ENCODE measurements around the gene C2CD3.
A peak's percentile ranks its signal among the peaks of the same experiment; 100 is the strongest.
"Not testable (repeated sequence)": the region's sequence is repeated elsewhere in the genome, so short reads cannot be mapped to it uniquely, and the experiment has no call there.

Gene C2CD3

DNA sequence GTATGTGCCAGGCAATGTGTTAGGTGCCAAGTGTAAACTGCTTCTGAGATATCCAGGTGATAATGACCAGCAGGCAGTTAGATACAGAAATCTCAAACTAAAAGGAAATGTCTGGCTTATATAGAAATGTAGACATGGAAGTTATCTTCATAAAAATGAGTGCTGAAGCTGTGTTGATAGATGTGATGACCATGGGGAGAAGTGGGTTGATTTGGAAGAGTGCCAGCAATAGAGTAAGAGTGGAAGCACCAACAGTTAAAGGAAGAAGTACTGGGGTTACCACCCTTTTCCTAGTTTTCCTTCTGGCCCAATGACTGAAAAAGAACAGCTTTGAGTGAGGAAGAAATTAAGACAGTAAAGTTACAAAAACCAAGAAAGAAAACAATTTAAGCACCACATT is 68.5 kb downstream of the C2CD3 start:
- DNase-seq: no peak

DNA sequence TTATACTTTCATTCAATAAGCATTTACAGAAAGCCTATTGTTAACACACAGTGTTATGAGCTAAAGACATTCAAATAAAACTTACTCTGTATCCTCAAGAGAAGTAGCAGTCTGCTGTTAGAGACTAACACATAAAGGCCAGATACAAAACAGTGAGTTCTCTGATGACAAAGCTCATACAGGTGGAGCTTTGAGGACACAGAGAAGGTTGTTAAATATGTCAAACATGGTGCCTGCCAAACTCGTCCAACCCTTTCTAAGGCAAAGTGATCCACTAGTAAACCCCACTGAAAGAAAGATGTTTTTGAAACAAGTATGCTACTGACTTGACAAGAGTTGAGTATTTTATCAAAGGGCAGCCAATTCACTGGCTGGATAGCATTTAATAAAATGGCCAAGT is 70.1 kb downstream of the C2CD3 start:
- DNase-seq: no peak

DNA sequence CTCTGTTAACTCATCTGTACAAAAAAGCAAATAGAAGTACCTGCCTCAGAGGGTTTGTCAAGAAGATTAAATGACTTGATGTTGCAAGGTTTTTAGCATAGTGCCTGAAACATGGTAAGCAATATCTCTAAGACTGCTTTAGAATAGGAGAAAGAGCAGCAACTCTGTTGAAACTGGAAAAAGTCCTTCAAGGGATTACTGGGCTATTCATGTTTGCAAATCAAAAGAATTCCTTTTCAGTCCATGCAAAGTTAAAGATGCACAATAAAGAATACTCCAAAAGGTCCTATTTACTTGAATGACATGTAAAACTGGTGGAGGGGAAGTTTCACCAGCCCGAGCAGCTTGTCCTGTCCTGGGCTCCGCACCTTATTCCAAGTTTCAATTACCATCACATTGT is 70.6 kb downstream of the C2CD3 start:
- DNase-seq: no peak

DNA sequence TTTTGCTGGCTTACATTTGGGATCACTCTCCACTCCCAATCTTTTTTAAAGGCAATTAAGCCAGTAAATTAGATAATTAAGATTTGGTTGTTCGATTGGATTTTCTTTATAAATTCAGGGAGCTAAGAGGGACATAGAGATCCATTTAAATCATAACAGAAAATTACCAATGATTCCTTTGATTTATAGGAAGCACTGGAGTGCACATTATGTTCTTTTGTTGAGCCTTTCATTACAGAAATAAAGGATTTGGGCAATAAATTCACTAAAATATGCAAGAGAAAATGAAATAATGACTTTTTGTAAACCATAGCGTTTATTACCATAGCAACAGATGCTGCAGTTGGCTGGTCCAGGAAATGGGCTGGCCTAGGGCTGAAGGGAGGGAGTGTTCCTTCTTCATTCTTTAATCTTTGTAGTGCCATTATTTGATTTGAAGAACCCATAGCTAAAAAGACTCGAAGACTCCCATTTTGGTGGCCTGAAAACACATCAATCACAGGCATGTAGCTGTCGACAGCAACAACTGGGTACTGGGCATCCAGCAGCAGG is 73.0 kb downstream of the C2CD3 start:
- no peak for DNase-seq

DNA sequence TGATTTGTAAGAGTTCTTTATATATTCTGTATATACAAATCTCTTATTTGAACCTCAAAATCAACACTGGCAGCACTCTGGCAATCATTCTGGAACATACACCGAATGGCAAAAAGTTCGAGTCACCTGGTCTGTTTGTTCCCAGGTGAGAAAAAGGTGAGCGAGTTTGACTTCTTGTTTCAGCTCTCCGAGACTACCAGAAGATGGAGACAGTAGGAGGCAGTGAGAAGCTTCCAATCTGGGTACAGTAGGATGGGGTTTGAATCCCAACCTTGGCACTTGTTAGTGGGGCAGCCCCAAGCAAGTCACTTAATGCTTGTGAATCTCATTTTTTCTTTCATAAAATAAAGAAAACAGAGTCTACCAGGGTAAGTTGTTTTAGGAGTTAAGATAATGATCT is 76.4 kb downstream of the C2CD3 start:
- DNase-seq: no peak

DNA sequence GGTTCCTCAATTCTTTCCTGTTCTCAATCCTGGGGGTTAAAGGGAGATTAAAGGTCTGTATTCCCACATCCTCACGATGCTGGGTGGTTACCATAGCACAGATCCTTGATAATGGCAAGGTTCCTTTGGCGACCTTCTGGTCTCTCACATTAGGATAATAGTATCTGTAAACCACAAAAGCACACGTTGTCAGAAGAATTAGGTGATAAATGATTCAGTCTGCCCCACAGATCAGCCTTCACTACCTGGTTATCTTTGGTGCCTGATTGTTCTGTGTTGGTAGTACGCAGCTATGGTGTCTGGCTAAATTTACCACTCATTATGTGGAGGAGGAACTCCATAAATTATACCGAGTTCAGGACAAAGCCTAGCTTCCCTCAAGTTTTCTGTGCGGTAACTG is 78.4 kb downstream of the C2CD3 start:
- no peak for DNase-seq

DNA sequence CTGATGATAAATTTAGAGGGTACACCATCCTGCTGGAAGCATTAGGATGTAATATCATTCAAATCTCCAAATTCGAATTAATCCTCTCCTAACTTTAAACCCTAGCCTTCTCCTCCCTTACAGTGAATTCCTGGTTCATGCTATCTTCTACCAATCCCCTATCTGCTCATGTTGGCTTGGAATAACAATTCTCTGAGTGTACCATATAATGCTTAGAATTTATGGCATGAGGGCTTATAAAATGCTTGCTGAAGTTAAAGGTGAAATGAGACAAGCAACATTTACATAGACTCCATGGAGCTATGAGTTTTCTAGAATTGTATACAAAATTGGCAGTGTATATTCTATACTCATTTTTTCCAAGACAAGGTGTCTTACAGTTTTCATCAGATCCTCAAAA is 79.3 kb downstream of the C2CD3 start:
- no peak for DNase-seq

DNA sequence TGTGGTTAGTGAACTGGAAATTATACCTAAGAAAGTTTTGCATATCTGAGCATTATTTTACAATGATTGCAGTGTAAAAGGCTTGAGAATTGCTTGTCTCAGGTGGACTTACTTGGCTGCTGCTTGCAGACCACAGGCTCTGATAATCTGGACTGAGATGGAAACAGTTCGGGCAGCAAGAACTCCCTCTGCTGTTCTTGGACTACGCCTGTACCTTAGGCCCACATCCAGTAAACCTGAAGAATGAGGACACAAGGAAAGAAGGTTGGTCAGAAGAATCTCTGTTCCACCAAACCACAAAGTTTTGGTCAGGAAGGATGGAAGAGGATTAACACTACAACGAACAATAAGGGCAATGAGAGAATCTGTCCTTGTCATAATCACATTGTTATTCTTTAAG is 80.1 kb downstream of the C2CD3 start:
- DNase-seq: no peak

DNA sequence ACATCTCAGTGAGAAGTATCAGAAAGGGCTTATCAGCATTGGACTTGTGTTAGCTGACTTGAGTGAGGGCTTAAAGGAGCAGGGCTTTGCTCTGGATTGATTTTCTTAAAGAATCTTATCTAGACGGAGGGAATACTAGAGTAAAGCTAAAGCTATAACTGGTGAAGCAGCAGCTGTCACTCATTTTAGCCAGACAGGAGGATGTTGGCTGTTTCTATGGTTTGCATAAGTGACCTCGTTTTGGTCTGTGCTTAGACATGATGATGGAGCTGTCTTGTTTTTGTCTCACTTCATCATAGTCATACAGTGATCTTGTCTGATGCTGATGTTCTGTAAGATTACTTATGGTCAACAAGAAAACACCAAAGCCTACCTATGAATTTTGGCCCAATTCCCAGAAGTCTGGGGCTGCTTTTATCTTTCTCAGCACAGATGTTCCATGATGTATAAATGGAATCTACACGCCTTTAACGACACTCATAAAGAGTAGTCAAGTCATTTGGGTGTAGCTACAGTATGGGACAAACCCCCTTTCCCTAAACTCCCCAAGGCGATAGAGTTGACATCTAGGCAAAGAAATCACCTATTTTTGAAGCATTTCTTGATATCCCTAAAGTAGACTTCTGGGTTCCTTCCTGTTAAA is 84.4 kb downstream of the C2CD3 start:
- DNase-seq: no peak

DNA sequence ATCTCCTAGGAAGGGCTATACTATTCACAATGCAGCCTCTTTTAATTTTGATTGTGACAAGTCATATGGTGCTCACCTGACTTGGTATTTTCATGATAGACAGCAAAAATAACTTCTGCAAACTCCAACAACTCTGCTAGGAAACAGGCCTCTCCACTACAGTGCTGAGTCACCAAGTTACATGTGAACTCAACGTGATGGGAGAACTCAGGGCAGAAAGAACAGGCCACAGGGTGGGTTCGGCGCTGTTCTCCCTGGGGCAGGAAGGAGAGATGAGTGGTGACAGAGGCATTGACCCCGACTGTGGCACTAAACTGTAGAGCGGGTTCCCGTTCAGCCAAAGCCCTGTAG is 85.3 kb downstream of the C2CD3 start:
- peak in 1 of 2 donors; percentile 77 for DNase-seq

DNA sequence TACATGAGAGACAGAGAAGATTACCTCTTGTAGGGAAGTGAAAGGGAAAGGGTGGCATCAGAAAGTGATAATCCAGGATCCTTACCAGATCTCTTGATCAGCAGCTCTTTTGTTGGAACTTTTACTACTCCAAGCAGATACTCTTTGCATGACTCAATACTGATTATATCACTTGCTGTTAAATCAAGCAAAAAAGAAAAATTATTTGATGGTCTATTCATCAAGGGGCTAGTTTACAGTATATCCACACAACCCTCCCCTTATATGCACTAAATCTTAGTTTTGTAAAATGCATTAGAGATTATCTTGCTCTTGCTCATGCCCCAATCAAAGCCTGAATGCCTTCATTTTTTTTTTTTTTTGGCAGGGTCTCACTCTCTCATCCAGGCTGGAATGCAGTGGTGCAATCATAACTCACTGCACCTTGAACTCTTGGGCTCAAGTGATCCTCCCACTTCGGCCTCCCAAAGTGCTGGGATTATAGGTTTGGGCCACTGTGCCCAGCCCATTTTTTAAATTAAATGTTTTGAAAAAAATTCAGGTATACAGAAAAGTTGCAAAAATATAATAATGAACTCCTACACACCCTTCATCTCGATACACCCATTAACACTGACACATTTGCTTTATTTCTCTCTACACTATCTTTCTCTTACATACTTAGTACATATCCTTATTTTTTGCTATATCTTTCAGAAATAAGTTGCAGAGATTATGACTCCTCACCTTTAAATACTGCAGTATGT is 85.8 kb downstream of the C2CD3 start:
- DNase-seq: no peak

DNA sequence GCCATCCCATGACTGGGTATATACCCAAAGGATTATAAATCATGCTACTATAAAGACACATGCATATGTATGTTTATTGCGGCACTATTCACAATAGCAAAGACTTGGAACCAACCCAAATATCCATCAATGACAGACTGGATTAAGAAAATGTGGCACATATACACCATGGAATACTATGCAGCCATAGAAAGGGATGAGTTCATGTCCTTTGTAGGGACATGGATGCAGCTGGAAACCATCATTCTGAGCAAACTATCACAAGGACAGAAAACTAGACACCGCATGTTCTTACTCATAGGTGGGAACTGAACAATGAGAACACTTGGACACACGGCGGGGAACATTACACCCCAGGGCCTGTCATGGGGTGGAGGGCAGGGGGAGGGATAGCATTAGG is 86.9 kb downstream of the C2CD3 start:
- not testable (repeated sequence) for DNase-seq

DNA sequence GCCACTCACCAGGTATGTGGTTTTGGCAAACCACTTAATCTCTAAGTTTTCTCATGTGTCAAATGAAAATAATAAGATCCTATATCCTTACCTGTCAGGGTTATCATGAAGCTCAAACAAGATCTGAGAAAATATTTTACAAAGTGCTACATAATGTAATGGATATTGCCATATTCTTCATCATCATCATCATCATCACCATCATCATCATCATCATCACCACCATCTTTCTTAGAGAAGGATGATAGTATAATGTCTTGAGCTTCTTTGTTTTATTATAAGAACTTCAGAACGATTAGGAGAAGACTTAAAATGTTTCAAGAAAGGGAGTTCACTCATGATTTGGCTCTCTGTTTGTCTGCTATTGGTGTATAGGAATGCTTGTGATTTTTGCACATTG is 89.4 kb downstream of the C2CD3 start:
- DNase-seq: no peak

DNA sequence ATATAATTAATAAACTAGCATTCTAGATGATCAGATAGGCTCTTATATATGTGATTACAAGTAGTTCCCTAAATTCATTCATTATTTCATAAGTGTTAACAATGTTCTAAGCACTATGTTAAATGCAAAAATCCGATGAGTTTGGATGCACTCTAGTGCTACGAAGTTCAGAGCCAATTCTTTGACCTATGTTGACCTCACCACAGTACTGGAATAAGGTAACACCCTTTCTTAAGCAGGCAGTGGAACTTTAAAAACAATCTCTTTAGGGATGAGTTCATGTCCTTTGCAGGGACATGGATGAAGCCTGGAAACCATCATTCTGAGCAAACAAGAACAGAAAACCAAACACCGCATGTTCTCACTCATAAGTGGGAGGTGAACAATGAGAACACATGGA is 93.6 kb downstream of the C2CD3 start:
- DNase-seq: no peak

DNA sequence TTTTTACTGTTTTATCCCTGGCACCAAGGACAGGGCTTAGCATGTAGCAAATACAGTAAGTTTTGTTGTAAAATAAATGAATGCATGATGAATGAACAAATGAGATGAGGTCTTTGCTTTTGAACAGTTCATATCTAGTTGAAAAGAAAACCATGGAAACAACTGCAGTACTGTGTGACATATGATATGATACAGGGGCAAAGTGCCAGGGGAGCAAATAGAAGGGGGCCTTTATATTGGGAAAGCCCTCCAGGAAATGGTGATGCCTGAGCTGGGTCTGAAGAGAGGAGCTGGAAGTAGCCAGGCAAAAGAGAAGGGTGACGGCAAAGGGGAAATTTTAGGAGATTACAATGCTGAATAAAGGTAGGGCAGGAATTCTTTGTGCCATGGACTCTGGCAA is 98.1 kb downstream of the C2CD3 start:
- no peak for DNase-seq

DNA sequence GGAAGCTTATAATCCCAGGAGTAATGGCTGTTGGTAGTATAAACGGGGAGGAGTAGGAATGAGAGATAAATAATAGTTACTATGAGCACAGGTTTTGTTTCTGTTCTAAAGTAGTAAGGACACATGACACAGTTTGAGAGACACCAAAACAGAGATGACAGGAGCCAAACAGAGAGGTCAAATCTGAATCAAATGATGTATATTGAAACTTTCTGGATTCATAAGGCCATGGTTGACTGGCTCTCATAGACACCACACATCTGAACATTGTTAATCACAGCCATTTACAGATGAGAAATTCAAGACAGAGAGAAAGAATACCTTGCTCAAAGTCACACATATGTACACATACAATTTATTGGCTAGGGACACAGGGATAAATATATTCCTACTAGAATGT is 98.5 kb downstream of the C2CD3 start:
- no peak for DNase-seq

DNA sequence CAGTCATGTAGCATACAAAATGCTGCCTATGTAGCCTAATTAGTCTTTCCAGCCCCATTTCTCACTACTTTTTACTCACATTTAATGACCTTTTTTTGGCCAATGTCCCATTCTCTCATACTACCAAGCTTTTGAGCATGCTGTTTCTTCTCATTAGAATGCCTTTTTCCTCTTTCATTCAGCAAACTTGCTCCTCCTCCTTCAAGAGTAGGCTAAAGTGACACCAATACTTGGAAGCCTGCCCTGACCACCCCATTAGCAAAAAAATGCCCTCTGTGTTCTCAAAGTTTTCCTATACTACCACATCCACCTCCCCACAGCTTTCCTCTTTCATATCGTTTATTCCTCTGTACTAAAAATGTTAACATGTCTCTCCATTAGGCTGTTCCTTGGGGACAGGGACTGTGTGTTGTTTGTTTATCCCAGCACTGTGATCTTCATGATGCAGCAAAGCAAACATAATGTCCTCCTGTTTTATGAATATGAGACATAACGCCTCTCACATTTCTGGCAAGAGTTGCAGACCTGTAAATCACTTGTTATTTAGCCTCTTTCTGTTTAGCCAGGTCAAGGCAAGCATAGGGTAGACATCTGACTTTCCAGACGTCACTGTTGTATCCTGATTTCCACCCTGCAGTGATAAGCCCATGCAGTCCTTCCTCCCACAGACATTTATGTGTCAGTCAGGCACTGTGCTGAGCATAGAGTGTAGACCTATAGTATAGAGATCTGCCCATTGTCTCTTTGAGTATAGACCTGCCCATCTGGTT is 99.9 kb downstream of the C2CD3 start:
- no peak for DNase-seq

DNA sequence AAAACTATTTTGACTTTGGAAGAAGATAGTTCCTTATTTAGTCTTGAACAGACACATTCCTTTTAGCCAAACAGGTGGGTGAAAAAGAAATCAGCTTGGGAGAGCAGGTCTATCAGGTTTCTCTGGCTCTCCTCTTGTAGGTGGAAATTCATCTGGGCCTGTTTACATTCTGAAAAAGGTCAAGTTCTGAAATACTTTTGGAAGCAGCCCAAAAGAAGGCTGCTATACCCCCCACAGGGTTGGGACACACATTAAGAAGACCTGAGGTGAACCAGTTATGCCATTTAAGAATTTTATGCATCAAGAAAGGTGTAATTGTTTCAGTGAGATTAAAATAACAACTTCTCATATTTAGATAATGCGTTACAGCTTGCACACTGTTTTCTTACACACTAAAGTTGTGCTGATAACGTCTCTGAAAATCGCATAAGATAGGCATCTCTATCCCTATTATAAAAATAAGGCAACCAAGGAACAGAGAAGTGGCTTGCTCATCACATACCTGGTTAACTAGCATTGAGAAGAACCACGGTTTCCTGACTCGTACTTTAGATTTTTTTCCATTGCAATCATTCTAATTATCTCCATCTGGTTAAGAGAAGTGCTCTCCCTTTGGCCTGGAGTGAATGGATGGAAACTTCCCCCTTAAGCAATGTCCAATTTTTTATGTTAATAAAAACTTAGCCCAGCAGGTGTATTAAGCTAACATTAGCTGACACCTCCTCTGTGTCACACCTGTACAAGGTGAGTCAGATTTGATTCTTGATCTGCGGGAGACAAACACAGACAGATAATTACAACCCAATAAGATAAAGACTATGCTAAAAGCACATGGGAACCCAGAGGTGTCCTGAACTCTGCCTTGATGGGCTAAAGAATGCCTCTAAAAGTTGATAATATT is 101.4 kb downstream of the C2CD3 start:
- no peak for DNase-seq

DNA sequence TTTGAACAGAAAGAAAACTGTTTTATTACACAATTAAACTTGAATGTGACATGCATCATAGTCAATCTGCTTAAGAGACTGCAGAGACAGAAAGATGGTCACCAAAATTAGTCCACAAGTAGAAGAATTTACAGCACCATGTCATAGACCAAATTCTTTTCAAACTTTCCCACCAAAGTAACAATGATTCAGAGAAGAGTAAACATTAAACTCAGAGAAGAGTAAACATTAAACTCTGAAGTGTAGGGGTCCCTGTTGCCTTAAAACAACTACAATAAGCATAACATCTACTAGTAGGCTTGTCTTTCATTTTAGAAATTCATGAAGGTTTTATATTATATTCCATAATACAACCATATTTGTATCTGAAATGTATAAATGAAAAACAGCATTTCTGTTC is 104.1 kb downstream of the C2CD3 start:
- DNase-seq: not testable (repeated sequence)

DNA sequence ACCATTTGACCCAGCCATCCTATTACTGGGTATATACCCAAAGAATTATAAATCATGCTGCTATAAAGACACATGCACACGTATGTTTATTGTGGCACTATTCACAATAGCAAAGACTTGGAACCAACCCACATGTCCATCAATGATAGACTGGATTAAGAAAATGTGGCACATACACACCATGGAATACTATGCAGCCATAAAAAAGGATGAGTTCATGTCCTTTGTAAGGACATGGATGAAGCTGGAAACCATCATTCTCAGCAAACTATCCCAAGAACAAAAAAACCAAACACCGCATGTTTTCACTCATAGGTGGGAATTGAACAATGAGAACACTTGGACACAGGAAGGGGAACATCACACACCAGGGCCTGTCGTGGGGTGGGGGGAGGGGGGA is 105.3 kb downstream of the C2CD3 start:
- not testable (repeated sequence) for DNase-seq

DNA sequence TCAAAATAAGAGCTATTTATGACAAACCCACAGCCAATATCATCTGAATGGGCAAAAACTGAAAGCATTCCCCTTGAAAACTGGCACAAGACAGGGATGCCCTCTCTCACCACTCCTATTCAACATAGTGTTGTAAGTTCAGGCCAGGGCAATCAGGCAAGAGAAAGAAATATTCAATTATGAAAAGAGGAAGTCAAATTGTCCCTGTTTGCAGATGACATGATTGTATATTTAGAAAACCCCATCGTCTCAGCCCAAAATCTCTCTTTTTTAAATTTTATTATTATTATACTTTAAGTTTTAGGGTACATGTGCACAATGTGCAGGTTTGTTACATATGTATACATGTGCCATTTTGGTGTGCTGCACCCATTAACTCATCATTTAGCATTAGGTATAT is 107.2 kb downstream of the C2CD3 start:
- not testable (repeated sequence) for DNase-seq

DNA sequence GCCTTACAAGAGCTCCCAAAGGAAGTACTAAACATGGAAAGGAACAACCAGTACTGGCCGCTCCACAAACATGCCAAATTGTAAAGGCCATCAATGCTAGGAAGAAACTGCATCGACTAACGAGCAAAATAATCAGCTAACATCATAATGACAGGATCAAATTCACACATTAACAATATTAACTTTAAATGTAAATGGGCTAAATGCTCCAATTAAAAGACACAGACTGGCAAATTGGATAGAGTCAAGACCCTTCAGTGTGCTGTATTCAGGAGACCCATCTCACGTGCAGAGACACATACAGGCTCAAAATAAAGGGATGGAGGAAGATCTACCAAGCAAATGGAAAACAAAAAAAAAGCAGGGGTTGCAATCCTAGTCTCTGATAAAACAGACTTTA is 109.2 kb downstream of the C2CD3 start:
- not testable (repeated sequence) for DNase-seq
